HG02840 (cell line): ENCODE data around the gene MRPS2.
"Not testable (repeated sequence)": the region's sequence is repeated elsewhere in the genome, so short reads cannot be mapped to it uniquely, and the experiment has no call there.

Experiments
- ATAC-seq: cut with Tn5 transposase; IDR thresholded peaks from one replicate; pipeline ENCODE4 v1.9.1; 2021; ENCODE audit warnings: mild to moderate bottlenecking, moderate library complexity, moderate number of reproducible peaks; ENCODE audit not compliant: unreplicated experiment, low FRiP score

Gene MRPS2

DNA sequence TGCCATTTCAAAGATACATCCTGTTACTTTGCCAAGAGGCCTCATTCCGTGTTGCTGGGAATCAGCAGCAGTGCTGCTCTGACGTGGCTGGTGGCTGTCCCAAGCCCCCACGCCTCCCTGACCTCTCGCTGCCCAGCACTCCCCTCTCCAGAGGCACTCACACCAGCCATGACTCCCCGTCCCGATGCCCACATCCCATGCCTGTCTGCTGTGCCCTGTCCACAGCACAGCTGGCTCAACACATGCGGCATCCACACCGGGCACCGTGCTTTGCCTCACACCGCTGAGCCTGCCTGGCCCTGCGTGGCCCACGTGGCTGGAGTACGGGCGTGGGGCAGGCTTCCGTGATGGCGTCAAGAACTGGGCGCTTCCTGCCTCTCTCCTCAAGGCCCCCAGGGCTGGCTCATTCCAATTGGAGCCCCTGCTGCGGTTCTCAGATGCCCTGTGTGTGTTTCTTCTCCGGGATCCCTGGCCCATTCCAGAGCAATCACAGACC is 12.9 kb downstream of the MRPS2 start:
- ATAC-seq, result no peak

DNA sequence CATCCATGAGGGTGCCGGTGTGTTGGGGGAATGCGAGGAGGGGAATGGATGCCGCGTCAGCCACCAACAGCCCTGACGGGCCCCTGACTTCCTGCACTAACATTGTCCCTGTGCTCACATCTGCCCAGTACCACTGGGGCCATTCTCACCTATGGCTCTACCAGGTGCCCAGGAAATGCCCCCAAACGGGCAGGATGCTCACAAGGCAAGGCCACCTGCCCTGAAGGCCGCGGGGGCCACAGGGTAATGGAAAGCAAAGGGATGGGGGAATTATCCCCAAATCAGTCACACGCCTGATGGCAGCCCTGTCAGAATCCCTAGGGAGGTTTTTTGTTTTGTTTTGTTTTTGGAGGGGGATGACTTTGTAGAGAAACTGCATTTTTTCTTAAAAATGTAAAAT is 13.4 kb downstream of the MRPS2 start:
- not testable (repeated sequence) for ATAC-seq

DNA sequence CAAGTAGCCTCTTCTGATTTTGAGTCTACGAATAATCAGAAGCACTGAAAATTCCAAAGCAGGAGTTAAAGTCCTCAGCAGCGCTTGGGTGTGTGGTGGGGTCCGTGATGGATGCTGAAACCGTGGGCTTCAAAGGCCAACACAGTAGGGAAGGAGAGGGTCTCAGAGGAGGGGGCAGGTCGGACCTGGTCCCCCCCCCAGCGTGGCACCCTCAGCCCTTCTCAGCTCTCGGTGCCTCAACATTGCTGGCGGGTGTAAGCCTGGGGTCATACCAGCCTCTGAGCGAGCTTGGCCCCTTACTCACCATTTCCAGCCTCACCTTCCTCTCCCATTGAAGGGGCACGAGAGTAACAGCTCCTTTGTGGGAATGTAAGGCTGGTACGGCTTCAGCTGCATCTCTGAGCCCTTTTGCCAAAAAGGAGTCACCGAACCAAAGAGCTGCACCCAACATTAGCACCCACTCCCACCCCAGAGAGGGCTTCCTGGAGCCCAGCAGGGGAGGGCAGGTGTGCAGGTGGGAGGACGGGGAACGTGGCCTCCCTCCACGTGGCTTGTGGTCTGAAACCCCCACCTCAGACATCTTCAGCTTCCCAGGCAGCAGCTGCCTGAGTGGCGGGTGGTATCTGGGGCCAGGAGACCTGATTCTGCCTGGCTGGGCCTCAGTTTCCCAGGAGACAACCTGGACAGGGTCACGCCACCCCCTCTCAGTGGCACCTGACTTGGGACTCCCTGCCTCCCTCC is 14.0 kb downstream of the MRPS2 start:
- ATAC-seq, result no peak

DNA sequence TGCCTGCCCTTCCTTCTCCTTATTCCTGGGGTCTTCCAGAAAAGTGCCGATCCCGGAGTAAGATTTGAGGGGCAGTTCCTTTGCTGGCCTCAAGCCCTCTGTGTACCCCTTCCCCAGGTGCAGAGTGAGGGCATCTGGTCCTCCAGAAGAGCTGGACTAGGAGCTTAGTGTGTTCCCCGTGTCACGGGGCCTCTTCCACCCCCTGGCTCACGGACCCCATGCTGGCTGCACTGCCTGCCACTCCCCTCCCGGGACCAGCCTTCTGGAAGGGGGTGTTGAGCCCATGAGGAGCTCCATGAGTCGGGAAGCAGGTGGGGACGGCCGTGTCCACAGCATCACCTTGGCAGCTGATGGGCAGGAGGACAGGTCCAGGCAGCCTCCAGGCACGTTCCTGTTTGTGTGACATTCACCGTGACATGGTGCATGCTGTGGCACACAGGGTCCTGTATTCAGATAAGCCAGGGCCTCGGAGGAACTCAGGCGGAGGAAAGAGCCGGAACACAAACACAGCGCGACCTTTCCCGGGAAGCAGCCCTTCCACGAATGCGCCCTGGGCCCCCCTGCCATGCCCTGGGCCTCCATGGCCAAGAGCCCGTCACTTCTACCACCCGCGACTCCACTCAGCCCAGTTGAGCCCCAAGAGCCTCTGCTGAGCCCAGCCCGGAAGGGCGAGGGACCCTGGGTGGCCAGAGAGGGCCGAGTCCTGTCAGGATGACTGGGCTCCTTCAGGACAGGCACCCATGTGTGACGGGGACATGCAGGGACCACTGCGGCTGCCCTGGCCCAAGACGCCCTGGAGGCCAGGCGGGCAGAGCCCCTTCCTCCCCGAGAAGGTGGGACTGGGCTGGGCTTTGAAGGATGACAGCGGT is 14.8 kb downstream of the MRPS2 start:
- no peak for ATAC-seq

DNA sequence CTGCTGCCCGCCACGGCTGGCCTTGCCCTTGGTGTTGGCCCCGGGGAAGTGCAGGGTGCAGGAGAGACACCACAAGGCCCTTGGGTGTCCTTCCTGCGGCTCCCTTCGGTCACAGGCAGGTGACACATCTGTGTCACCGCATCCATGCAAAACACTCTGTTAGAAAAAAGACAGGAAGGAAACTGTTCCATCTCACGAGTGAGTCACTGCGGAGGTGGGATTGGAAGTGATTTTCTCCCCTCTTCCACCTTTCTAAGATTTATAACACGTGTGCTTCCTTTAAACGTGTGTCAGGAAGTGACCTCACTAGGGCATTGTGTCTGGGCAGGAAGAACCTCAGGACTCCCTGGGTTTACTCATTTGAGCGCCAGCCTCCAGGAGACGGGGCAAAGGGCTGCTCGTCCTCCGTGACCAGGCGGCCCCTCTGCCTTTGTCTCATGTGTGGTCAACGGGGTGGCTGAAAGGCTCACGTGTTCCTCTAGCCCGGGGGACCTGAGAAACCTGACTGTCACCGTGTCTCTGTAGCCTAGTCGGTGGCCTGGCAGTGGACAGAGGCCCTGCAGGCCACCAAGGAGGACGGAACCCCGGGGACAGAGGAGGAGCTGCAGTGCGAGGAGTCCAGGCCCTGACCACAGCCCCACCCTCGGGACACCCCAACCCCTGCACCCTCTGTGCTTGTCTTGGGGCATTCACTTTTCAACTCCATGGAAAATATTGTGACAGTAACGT is 15.8 kb downstream of the MRPS2 start:
- no peak for ATAC-seq

DNA sequence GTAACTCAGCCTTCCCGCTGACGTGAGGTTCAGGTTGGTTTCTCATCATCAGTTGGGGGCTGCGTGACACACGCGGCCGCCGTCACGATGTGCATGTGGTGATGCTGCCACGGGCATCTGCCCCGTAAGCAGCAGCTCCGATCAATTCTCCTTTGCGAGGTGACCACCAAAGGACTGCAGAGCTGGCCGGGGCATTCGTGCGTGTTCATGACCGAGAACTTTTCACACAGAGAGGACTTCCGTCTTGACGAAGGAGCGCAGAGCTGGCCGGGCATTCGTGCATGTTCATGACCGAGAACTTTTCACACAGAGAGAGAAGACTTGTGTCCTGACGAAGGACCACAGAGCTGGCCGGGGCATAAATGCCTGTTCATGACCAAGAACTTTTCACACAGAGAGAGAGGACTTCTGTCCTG is 16.9 kb downstream of the MRPS2 start:
- ATAC-seq, result no peak

DNA sequence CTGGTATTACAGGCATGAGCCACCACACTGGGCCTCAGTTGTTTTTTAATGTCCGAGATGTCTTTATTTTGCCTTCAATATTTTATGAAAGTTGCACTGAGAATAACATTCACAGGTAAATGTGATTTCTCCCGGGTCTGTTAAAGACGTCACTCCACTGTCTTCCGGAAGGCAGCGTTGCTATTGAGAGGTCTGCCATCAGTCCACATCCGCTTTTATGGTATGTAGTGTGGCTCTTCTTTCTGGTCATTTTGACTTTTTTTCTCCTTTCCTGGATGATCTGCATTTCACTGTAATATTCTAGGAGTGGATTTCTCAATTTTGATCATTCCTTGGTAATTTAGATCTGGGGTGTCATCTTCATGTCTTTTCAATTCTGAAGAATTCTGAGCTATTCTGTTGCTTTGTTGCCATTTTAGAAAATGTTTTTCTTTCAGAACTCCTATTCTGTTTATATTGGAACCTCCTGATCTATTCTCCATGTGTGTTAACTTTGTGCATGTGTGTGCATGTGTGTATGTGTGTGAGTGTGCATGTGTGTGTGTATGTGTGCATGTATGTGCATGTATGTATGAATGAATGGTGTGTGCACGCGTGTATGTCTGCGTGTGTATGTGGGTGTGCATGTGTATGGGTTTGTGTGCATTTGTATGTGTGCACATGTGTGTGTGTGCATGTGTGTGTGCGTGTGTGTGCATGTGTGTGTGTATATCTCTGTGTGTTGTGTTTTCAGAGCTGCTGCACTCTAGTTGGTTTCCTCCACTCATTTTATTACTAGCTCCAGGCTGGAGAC is 18.9 kb downstream of the MRPS2 start:
- no peak for ATAC-seq

DNA sequence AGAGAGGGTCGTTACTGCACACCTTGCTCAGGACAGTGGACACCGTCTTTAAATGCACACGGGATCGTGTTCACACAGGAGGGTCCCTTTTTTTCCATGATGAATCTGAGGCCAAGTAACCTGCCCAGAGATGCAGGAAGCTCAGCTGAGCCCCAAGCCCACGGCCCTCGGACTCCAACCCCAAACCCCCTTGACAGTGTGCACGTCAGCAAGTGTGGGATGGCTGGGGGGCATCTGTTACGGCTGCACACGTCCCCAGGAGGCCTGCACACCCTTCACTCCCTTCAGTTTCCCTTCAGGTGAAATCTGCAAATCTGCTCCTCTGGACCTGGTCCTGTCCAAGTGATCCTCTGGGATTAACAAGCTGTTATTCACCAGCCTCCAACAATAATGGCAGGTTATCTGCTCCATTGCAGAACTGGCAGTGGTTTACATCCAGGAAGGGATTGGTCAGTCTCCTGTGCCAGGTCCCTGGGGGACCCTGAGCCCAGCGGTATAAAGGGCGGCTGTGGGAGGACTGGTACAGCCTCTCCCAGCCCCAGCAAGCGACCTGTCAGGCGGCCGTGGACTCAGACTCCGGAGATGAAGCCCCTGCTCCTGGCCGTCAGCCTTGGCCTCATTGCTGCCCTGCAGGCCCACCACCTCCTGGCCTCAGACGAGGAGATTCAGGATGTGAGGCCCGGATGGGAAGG is 20.6 kb downstream of the MRPS2 start, which contains the start of gene LCN1:
TSS of gene LCN1 (plus strand) at position 525 of the 692 bp plus-strand sequence. CDS start at position 583, 58 bp downstream.
- no peak for ATAC-seq

DNA sequence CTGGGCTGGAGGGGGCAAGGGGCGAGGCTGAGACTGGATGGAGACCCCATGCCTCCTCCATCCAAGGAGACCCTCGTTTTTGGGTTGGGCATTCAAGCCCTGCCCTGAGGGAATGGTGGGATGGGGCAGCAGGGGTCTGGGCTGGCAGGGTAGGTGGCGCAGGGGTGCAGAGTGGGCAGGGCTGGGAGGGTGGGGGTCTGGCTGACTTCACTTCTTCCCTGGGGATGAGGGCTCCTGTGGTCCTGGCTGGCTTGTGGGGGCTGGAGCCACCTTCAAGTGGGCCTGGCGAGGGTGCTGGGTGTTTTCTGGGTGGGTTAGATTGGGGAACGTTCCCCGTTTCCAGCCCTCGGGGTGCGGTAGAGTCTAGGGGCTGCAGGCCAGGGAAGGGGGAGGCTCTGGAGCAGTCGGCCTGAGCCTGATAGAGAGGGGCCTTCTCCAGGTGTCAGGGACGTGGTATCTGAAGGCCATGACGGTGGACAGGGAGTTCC is 21.2 kb downstream of the MRPS2 start:
- ATAC-seq, result no peak

DNA sequence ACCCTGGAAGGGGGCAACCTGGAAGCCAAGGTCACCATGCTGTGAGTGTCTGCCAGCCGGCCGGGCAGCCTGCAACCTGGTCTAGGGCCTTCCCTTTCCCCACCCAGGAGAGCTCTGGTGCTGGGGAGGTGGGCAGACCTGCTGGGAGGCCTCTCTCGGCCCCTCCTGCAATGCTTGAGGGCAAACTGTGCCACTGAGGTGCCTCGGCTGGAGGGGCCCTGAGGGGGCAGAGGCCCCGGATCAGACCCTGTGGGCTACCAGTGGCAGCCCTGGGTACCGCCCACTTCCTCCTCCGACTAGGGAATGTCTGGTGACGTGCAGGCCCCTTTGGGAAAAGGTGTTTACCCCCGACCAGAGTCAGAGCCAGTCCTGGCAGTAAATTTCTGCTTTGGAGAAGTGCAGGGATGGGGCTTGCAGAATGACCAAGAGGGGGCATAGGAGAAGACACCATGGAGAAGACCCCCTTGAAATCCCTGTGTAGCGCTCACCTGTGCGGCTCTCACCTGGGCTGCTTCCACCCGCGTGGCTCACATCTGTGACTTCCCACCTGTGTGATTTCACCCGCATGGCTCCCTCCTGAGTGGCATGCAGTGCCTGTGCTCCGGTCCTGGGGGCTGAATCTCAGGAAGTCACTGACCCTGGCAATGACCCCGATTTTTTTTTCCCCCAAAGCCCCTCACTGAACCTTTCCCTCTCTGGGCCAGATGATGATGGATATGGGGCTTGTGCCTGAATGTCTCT is 21.8 kb downstream of the MRPS2 start:
- ATAC-seq, result no peak

DNA sequence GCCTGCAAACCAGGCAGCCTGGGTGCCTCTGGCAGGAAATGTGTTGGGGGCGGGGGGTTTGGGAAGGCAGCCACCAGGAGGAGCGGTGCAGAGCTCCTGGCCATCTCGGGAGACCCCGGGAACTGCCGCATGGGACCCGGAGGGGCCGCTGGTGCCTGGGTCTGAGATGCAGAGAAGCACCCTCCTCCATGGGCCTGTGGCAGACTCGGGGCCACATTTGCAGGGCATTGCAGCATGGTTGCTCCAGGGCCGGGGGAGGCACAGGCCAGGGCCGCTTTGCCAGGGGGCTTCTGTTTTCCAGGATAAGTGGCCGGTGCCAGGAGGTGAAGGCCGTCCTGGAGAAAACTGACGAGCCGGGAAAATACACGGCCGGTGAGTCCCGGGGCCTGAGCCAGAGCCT is 22.4 kb downstream of the MRPS2 start:
- ATAC-seq, result no peak

DNA sequence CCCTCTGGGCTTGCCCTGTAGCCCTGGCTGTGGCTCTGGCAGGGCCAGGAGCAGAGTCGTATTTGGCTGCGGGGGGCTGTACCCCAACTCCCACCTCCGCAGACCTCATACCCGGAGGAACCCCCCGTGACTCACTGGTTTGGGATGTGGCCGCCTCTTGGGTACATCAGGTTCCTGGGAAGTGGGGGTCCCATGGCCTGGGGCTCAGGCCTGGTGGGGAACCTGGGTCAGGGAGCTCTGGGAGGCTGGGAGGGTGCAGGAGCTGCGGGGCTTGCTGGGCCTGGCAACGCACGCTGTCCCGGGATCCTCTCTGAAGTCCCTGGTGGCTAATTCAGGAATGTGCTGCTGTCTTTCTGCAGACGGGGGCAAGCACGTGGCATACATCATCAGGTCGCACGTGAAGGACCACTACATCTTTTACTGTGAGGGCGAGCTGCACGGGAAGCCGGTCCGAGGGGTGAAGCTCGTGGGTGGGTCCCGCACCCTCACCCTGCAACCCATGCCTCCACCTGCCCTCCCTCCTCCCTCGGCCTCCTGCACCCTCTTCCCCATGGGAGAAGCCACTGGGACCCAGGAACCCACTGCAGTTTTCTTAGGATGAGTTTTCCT is 23.1 kb downstream of the MRPS2 start:
- no peak for ATAC-seq

DNA sequence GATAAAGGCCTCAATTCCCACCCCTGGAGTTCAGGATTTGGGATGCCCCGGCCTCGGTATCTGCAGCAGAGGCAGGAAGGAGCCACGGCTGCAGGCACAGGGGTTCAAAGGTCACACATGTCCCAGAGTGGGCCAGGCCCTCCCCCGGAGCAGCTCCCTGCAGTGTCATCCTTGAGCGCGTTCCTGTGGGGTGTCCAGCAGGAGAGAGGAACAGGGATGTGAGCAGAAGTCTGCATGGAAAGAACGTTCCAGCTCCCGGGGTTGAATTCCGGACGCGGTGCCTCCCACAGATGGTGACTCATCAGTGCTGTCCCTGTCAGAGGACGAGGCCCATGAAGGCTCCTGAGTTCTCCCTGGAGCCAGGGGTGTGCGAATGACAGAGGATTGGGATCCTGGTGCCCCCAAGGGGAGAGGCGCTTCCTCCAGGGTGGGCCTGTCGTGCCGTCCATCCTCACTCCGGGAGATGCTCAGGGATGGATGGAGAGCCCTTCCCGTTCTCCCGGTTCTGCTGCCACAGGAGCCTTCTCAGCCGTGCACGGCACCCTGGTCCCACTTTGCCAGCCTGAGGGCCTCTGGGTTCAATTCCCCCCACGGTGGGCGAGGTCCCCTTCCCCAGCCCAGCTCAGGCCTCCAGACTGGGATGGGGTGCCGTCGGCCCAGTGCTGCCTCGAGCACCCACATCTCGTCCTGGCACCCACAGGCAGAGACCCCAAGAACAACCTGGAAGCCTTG is 23.8 kb downstream of the MRPS2 start:
- ATAC-seq, result no peak

DNA sequence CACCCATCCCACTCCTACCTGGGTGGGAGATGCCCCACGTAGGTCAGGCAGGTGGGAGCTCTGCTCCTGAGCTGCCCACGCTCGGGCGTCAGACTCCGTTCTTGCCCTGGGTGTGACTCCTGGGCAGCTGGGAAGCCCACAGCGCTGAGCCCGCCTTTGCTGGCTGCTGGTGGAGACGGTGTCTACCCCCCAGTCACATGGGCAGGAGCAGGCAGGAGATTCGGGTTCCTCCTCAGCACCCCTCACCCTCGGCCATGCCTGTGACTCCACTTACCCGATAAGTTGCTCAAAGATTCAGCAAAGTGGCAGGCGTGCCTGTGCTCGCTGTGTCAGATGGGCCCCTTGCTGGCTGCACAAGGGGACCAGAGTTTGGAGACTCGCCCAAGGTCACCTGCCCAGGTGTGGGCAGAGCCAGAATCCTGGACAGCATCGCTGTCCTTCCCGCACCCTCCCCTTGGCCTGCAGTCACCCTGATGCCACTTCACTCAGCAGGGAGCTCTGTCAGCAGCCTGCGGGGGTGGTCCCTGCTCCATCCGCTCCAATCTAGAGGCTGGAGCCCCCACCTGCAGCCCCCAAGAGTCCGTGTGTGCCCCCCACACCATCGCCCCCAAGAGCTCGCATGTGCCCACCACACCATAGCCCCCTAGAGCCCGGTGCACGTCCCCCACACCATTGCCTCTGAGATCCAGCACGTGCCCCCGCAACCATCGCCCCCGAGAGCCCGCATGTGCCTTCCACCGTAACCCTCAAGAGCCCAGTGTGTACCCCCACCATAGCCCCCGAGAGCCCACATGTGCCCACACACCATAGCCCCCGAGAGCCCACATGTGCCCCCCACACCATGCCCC is 25.0 kb downstream of the MRPS2 start:
- no peak for ATAC-seq

DNA sequence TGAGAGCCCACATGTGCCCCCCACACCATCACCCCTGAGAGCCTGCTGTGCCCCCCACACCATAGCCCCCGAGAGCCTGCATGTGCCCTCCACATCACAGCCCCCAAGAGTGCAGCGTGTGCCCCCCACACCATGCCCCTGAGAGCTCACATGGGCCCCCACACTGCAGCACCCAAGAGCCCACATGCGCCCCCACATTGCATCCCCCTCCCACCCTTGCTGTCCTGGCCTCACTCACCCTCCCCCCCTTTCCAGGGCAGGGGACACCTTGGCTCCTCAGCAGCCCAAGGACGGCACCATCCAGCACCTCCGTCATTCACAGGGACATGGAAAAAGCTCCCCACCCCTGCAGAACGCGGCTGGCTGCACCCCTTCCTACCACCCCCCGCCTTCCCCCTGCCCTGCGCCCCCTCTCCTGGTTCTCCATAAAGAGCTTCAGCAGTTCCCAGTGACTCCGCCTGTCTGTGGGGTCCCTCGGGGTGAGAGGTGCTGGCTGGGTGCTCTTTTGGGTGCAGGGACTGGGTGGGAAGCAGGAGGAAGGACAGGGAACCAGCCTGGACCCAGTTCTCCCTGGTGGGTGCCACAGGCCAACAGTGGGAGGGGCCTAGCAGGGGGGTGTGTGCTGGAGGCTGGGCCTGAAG is 25.7 kb downstream of the MRPS2 start:
- ATAC-seq, result no peak
